Right lobe of liver (tissue), 6 donors: ENCODE data around the gene APLP2. TPM values are rescaled to one million over a fixed set of nuclear protein-coding genes. Genes with fewer than 3 reads are reported as not detected.

Experiments used
- ATAC-seq, 4 donors: fragments of 200-7000 bp; cut with Tn5 transposase; one replicate each; pipeline ENCODE4 v1.9.1; 2020; ENCODE audit warnings: mild to moderate bottlenecking in 4 of 4, moderate library complexity in 4 of 4
- DNase-seq, 3 donors: peaks; one replicate each; pipeline ENCODE4 v3.0.0-alpha.2; 2020
- H3K27ac ChIP-seq, 3 donors: fragments of 200-600 bp; one replicate each; pipeline ENCODE4 v1.8.0; 2022
- H3K27me3 ChIP-seq, 2 donors: fragments of 200-600 bp; one replicate each; pipeline ENCODE4 v1.8.0; 2022
- H3K36me3 ChIP-seq, 4 donors: fragments of 200-600 bp; sonication (generic) in 1 of 4; one replicate each; pipeline versions ENCODE4 v1.5.1 to v1.8.0; 2017 to 2022; ENCODE audit warnings: control low read depth in 1 of 4
- H3K4me1 ChIP-seq, 4 donors: fragments of 200-600 bp; sonication (generic) in 1 of 4; one replicate each; pipeline versions ENCODE4 v1.5.1 to v1.8.0; 2017 to 2022; ENCODE audit warnings: control low read depth in 1 of 4
- H3K4me3 ChIP-seq, 3 donors: fragments of 200-600 bp; one replicate each; pipeline ENCODE4 v1.8.0; 2022
- H3K9me3 ChIP-seq, 4 donors: fragments of 200-600 bp; sonication (generic) in 1 of 4; one replicate each; pipeline versions ENCODE4 v1.5.1 to v1.8.0; 2017 to 2022; ENCODE audit warnings: control low read depth in 1 of 4
- POLR2A ChIP-seq: fragments of 450-650 bp; IDR thresholded peaks from one replicate; pipeline ENCODE4 v1.6.1; 2017; ENCODE audit warnings: antibody characterized with exemption, mild to moderate bottlenecking
- WGBS: methylation state at CpG from one replicate; pipeline ENCODE4 v1.1.6; 2018; ENCODE audit warnings: low coverage, low lambda C conversion rate; ENCODE audit not compliant: insufficient coverage; ENCODE audit errors: missing lambda C conversion rate; 5-methylcytosine and 5-hydroxymethylcytosine counted together
- intact Hi-C, 2 donors: fragments of 100-400 bp; cut with DNase I; formaldehyde crosslinking; loops; one replicate each; pipeline versions ENCODE4 v1.11.2 to v1.14.1; 2022
- total RNA-seq, 6 experiments: library from RNA; depleted of rRNA in 2 of 6; stranded (reverse); fragments of >200 nt in 2 of 6; fragmentation: NEBNext Ultra II Directional in 3 of 6; extraction: Animal tissue kit (Norgen Biotek cat#: 25700) in 3 of 6; gene quantifications; one replicate each; pipeline versions ENCODE4 v1.1.0 to v1.2.4, GENCODE V29; 2016 to 2023
- TF ChIP-seq, protein P1 (sequence below), 4 donors: fragments of 200-600 bp in 3 of 4; fragments of 450-650 bp in 1 of 4; IDR thresholded peaks; one replicate each; pipeline versions ENCODE4 v1.5.1 to v1.8.0; 2016 to 2022; ENCODE audit warnings: antibody characterized with exemption in 4 of 4, mild to moderate bottlenecking in 2 of 4
- donor health status: DM: no; HTN: yes; CAD: no.
- donor health status: DM: no; HTN: no; CAD: no.
- donor health status: DM: no; HTN: no; CAD: no.
- donor health status: DM: no; HTN: yes; CAD: no.
- donor health status: DM: no; HTN: yes; CAD: no.

The APLP2 gene
- total RNA-seq, 6 experiments from 2014 or later, result 184 to 255 (median 252) TPM

DNA sequence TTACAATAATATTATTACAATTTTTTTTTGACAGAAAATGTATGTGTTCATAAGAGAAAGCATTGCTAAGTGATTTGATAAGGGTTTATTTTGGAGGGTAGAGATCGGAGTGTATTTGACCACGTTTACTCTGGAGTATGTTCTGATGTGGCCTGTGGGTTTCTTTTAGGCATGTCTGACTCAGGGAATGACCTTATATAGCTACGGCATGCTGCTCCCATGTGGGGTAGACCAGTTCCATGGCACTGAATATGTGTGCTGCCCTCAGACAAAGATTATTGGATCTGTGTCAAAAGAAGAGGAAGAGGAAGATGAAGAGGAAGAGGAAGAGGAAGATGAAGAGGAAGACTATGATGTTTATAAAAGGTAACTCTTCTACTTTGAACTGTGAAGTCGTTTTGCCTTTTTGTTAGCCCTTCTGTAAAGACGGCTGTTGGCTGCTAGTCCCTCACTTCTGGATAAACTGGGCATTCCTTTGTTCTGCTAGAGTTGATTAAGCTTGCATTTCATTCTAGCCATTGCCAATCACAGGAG is 51.8 kb downstream of the APLP2 start:
- intact Hi-C loops, result no loop called here
- Histone ChIP-seq H3K27ac (no peak overlapping the region), H3K9me3 (no peaks in the 10 kb centered on the region), H3K4me3 (no peak overlapping the region), H3K27me3 (no peaks in the 10 kb centered on the region), H3K36me3 (peaks cover 0 to 17% (median 3%) of the 10 kb centered on the region in 4 donors), H3K4me1 (peaks cover 0 to 40% (median 18%) of the 10 kb centered on the region in 4 donors)
- 85% methylated on average over 5 of the region's 5 CpGs for WGBS
- ATAC-seq (no peak), DNase-seq (no peak)
- TF ChIP-seq, protein P1, sequence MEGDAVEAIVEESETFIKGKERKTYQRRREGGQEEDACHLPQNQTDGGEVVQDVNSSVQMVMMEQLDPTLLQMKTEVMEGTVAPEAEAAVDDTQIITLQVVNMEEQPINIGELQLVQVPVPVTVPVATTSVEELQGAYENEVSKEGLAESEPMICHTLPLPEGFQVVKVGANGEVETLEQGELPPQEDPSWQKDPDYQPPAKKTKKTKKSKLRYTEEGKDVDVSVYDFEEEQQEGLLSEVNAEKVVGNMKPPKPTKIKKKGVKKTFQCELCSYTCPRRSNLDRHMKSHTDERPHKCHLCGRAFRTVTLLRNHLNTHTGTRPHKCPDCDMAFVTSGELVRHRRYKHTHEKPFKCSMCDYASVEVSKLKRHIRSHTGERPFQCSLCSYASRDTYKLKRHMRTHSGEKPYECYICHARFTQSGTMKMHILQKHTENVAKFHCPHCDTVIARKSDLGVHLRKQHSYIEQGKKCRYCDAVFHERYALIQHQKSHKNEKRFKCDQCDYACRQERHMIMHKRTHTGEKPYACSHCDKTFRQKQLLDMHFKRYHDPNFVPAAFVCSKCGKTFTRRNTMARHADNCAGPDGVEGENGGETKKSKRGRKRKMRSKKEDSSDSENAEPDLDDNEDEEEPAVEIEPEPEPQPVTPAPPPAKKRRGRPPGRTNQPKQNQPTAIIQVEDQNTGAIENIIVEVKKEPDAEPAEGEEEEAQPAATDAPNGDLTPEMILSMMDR (IDR thresholded peaks at IDR 0.05), result no peak
- TF ChIP-seq POLR2A, result no peak

DNA sequence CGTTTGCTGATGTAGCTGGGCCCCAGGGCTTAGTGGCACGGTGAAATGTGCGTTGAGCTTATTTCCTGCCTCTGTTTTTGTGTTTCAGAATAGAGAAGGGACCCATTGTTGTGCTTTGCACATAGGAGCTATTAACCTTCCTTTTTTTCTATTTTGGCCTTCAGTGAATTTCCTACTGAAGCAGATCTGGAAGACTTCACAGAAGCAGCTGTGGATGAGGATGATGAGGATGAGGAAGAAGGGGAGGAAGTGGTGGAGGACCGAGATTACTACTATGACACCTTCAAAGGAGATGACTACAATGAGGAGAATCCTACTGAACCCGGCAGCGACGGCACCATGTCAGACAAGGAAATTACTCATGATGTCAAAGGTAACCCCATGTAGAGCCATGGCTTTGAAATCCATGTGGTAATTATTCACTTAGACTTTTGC is 52.5 kb downstream of the APLP2 start:
- peaks cover 0 to 40% (median 18%) of the 10 kb centered on the region in 4 donors for H3K4me1 ChIP-seq
- intact Hi-C loops, result no loop called here

DNA sequence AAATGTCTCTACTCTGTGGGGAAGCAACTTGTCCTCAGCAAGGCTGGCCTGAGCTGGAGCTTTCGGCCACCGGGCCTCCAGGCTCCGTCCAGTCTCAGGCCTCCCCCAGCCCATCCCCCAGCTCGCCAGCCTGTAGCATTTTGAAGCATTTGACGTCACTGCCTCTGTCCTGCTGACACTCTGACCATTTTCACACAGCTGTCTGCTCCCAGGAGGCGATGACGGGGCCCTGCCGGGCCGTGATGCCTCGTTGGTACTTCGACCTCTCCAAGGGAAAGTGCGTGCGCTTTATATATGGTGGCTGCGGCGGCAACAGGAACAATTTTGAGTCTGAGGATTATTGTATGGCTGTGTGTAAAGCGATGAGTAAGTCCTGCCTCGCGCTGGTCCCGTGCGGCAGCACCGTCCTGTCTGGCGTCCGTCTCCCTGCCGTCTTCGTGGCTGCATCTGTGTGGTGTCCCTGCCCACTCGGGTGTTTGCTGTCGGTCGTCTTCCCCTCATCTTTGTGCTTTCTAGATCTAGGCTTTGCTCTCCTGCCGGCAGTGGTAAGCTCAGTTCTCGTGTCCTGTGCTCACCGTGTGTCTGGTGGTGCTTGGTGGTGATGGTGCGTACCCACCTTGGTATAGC is 53.8 kb downstream of the APLP2 start:
- Histone ChIP-seq H3K4me3 (no peak overlapping the region), H3K9me3 (no peaks in the 10 kb centered on the region), H3K4me1 (peaks cover 0 to 34% (median 18%) of the 10 kb centered on the region in 4 donors), H3K27ac (peak overlapping the region; percentile 9 to 74 (median 54)), H3K36me3 (peaks cover 0 to 28% (median 4%) of the 10 kb centered on the region in 4 donors), H3K27me3 (no peaks in the 10 kb centered on the region)
- ATAC-seq (no peak), DNase-seq (no peak)
- TF ChIP-seq POLR2A, result no peak
- TF ChIP-seq, protein P1 (IDR thresholded peaks at IDR 0.05), result no peak
- intact Hi-C loops, result no loop called here
- 85% methylated on average over 18 of the region's 32 CpGs for WGBS

More for the DNA sequence above, 52.5 kb downstream of the APLP2 start:
- H3K36me3 ChIP-seq, result peaks cover 0 to 17% (median 3%) of the 10 kb centered on the region in 4 donors
- DNase-seq (no peak), ATAC-seq (no peak)
- no peaks in the 10 kb centered on the region for H3K9me3 ChIP-seq
- no peak for TF ChIP-seq POLR2A
- TF ChIP-seq, protein P1 (IDR thresholded peaks at IDR 0.05), result no peak
- H3K4me3 ChIP-seq, result no peak overlapping the region
- WGBS, result 49% methylated on average over 7 of the region's 7 CpGs
- H3K27me3 ChIP-seq, result no peaks in the 10 kb centered on the region
- no peak overlapping the region for H3K27ac ChIP-seq

DNA sequence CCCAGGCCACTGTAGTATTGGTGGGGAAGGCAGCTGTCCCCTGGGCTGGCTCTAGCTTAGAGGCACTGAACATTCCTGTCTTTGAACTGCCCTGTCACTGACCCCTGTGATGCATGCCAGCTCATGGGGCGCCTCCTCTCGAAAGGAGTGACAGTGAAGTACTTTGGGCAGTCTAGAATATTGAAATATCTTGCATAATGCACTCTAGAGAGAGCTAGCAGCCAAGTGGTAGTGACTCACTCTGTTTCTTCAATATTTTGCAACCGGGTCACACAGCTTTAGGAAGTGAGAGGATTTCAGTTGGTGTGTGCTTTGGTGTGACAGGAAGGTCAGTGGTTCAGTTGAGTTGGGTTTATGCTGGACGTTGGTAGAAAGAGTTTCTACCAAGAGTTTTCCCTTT is 54.4 kb downstream of the APLP2 start:
- H3K9me3 ChIP-seq, result no peaks in the 10 kb centered on the region
- no peak for TF ChIP-seq POLR2A
- TF ChIP-seq, protein P1 (IDR thresholded peaks at IDR 0.05), result no peak
- ATAC-seq (peak; percentile 94 to 97 (median 96)), DNase-seq (peak; percentile 85 to 92 (median 90))
- no peaks in the 10 kb centered on the region for H3K27me3 ChIP-seq
- peaks cover 0 to 34% (median 6%) of the 10 kb centered on the region in 4 donors for H3K36me3 ChIP-seq
- peak overlapping the region; percentile 9 to 74 (median 54) for H3K27ac ChIP-seq
- intact Hi-C loops, result no loop called here
- WGBS, result 12% methylated on average over 4 of the region's 4 CpGs
- H3K4me3 ChIP-seq, result no peak overlapping the region
- H3K4me1 ChIP-seq, result peaks cover 0 to 33% (median 14%) of the 10 kb centered on the region in 4 donors
